ENCODE measurements around the gene ZNF384. TPM values are rescaled to one million over a fixed set of nuclear protein-coding genes. Genes with fewer than 3 reads are reported as not detected.

Gene ZNF384
- total and polyA plus RNA-seq, 4 donors: 3.9 to 12.7 (median 10.0) TPM

- no peak overlapping the region for H3K27ac ChIP-seq (ENCODE audit: low read depth in 1 of 2, low read length in 2 of 2)
- H3K9ac ChIP-seq (ENCODE audit: low read depth in 1 of 2, low read length in 2 of 2): no peak overlapping the region
- no peak overlapping the region for H3K4me3 ChIP-seq (ENCODE audit: low read depth in 1 of 3, low read length in 3 of 3)
- H3K27me3 ChIP-seq (ENCODE audit: control insufficient read depth in 4 of 4, insufficient read depth in 4 of 4, low read length in 3 of 4): peaks cover 0 to 6% (median 4%) of the 10 kb centered on the region in 4 donors
- no peak for TF ChIP-seq HNF4G (IDR thresholded peaks at IDR 0.05)
- TF ChIP-seq HNF4A (conservative IDR thresholded peaks at IDR 0.05): no peak
- TF ChIP-seq TAF1 (conservative IDR thresholded peaks at IDR 0.05): no peak
- no peak for TF ChIP-seq RAD21 (IDR thresholded peaks at IDR 0.05)
- TF ChIP-seq RXRA (IDR thresholded peaks at IDR 0.05): no peak
- no peak for TF ChIP-seq FOXA1 (IDR thresholded peaks at IDR 0.05)
- no peak for TF ChIP-seq JUND (IDR thresholded peaks at IDR 0.05)
- TF ChIP-seq, protein P1, sequence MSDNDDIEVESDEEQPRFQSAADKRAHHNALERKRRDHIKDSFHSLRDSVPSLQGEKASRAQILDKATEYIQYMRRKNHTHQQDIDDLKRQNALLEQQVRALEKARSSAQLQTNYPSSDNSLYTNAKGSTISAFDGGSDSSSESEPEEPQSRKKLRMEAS (IDR thresholded peaks at IDR 0.05): no peak
- no peak for TF ChIP-seq FOXA2 (IDR thresholded peaks at IDR 0.05)
- TF ChIP-seq NR2F2 (IDR thresholded peaks at IDR 0.05): no peak
- TF ChIP-seq, protein P2, sequence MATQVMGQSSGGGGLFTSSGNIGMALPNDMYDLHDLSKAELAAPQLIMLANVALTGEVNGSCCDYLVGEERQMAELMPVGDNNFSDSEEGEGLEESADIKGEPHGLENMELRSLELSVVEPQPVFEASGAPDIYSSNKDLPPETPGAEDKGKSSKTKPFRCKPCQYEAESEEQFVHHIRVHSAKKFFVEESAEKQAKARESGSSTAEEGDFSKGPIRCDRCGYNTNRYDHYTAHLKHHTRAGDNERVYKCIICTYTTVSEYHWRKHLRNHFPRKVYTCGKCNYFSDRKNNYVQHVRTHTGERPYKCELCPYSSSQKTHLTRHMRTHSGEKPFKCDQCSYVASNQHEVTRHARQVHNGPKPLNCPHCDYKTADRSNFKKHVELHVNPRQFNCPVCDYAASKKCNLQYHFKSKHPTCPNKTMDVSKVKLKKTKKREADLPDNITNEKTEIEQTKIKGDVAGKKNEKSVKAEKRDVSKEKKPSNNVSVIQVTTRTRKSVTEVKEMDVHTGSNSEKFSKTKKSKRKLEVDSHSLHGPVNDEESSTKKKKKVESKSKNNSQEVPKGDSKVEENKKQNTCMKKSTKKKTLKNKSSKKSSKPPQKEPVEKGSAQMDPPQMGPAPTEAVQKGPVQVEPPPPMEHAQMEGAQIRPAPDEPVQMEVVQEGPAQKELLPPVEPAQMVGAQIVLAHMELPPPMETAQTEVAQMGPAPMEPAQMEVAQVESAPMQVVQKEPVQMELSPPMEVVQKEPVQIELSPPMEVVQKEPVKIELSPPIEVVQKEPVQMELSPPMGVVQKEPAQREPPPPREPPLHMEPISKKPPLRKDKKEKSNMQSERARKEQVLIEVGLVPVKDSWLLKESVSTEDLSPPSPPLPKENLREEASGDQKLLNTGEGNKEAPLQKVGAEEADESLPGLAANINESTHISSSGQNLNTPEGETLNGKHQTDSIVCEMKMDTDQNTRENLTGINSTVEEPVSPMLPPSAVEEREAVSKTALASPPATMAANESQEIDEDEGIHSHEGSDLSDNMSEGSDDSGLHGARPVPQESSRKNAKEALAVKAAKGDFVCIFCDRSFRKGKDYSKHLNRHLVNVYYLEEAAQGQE (IDR thresholded peaks at IDR 0.05): no peak
- TF ChIP-seq GABPA (IDR thresholded peaks at IDR 0.05 in 1 of 2, conservative IDR thresholded peaks at IDR 0.05 in 1 of 2): no peak
- TF ChIP-seq EGR1 (IDR thresholded peaks at IDR 0.05; ENCODE audit: low read depth in 2 of 2): no peak
- TF ChIP-seq, protein P3, sequence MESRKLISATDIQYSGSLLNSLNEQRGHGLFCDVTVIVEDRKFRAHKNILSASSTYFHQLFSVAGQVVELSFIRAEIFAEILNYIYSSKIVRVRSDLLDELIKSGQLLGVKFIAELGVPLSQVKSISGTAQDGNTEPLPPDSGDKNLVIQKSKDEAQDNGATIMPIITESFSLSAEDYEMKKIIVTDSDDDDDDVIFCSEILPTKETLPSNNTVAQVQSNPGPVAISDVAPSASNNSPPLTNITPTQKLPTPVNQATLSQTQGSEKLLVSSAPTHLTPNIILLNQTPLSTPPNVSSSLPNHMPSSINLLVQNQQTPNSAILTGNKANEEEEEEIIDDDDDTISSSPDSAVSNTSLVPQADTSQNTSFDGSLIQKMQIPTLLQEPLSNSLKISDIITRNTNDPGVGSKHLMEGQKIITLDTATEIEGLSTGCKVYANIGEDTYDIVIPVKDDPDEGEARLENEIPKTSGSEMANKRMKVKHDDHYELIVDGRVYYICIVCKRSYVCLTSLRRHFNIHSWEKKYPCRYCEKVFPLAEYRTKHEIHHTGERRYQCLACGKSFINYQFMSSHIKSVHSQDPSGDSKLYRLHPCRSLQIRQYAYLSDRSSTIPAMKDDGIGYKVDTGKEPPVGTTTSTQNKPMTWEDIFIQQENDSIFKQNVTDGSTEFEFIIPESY (IDR thresholded peaks at IDR 0.05): no peak
- no peak for TF ChIP-seq SP1 (IDR thresholded peaks at IDR 0.05)
- TF ChIP-seq YY1 (IDR thresholded peaks at IDR 0.05): no peak
- TF ChIP-seq CTCF (IDR thresholded peaks at IDR 0.05; ENCODE audit: low read depth, low read length, missing input control): no peak
- no peak for TF ChIP-seq ATF3 (IDR thresholded peaks at IDR 0.05)
- no peak for DNase-seq (ENCODE audit: low spot score)
- 72% methylated on average over 4 of the region's 4 CpGs for WGBS
- H3K4me1 ChIP-seq (ENCODE audit: control insufficient read depth in 4 of 4, insufficient read depth in 4 of 4, low read length in 3 of 4): peaks cover 0 to 10% (median 7%) of the 10 kb centered on the region in 4 donors
- H3K9me3 ChIP-seq (ENCODE audit: control insufficient read depth in 4 of 4, low read length in 3 of 4): no peaks in the 10 kb centered on the region
- H3K36me3 ChIP-seq (ENCODE audit: control insufficient read depth in 4 of 4, insufficient read depth in 3 of 4, low read depth in 1 of 4, low read length in 3 of 4): no peaks in the 10 kb centered on the region
Observed at GRCh38 chr12:6693832-6694355, 4.7 kb upstream of the ZNF384 start.

Measured in liver (tissue), 9 donors.